HepG2 (cell line): ENCODE results near the gene TRIM27. TPM values are rescaled to one million over a fixed set of nuclear protein-coding genes. Genes with fewer than 3 reads are reported as not detected.

ENCODE experiments used
- ATAC-seq: fragments of 200-7000 bp; cut with Tn5 transposase; 3 replicates; pipeline ENCODE4 v1.9.1; 2020; ENCODE audit warnings: mild to moderate bottlenecking, moderate library complexity
- BruUV-seq: library from RNA; stranded (reverse); fragments of 400-500 nt; replicated peaks from 2 replicates; lab custom pipeline; 2021; lab: Mats Ljungman, UMichigan
- CTCF ChIA-PET: fragments of 300-600 bp; formaldehyde crosslinking; extraction: SDS; loops from one replicate; lab custom pipeline; 2021; ENCODE audit warnings: low total read pairs, inconsistent platforms, low intra/inter-chr PET ratio; lab: Yijun Ruan, JAX
- POLR2A ChIA-PET: fragments of 350-600 bp; sonication (Branson Sonifier 250); formaldehyde crosslinking; loops from one replicate; lab custom pipeline; 2020; ENCODE audit warnings: antibody characterized with exemption, inconsistent platforms; lab: Yijun Ruan, JAX
- DNase-seq: peaks from one replicate; pipeline ENCODE4 v3.0.0-alpha.2; 2015; ENCODE audit warnings: low spot score
- FAIRE-seq: peaks from 3 replicates; lab custom pipeline; 2011; peaks lifted over from hg19 to GRCh38; lab: Jason Lieb, UNC
- H2AFZ ChIP-seq: one replicate; pipeline ENCODE4 v1.6.1; 2011; ENCODE audit warnings: low read length, inconsistent platforms
- H3K27ac ChIP-seq: fragments of 300-600 bp; 3 replicates; pipeline ENCODE4 v1.8.0; 2011; ENCODE audit warnings: mixed run types, mild to moderate bottlenecking, mixed read lengths, low read length, inconsistent platforms; ENCODE audit not compliant: insufficient read depth; ENCODE audit errors: extremely low read length
- H3K27me3 ChIP-seq, 2 experiments: fragments of 200-600 bp in 1 of 2; 2 replicates in 1 of 2; 3 replicates in 1 of 2; pipeline versions ENCODE4 v1.6.0 to v1.8.0; 2011; ENCODE audit warnings: low read length in 2 of 2, mild to moderate bottlenecking in 2 of 2, moderate library complexity in 2 of 2, inconsistent platforms in 1 of 2; ENCODE audit not compliant: insufficient read depth in 2 of 2, control insufficient read depth in 1 of 2
- H3K36me3 ChIP-seq, 2 experiments: fragments of 200-600 bp in 1 of 2; replicated peaks in 1 of 2; 2 replicates in 1 of 2; 3 replicates in 1 of 2; pipeline versions ENCODE4 v1.5.1 to v1.8.0; 2011; ENCODE audit warnings: low read length in 2 of 2, inconsistent platforms in 1 of 2; ENCODE audit not compliant: insufficient read depth in 2 of 2, control insufficient read depth in 1 of 2
- H3K4me1 ChIP-seq: 2 replicates; pipeline ENCODE4 v1.5.1; 2012; ENCODE audit warnings: low read length, inconsistent platforms; ENCODE audit not compliant: insufficient read depth
- H3K4me2 ChIP-seq: 2 replicates; pipeline ENCODE4 v1.6.0; 2011; ENCODE audit warnings: low read depth, low read length, inconsistent platforms
- H3K4me3 ChIP-seq, 3 experiments: fragments of 200-600 bp in 1 of 3; sonication (generic), shearing (Covaris generic) in 1 of 3; replicated peaks in 1 of 3; 2 replicates each; pipeline ENCODE4 v1.5.1; 2011 to 2016; ENCODE audit warnings: low read length in 3 of 3, inconsistent platforms in 2 of 3, low read depth in 2 of 3, mild to moderate bottlenecking in 2 of 3, control low read depth in 1 of 3, mixed read lengths in 1 of 3; ENCODE audit not compliant: insufficient read depth in 1 of 3
- H3K79me2 ChIP-seq: one replicate; pipeline ENCODE4 v1.6.1; 2011; ENCODE audit warnings: low read length, inconsistent platforms; ENCODE audit not compliant: insufficient read depth
- H3K9ac ChIP-seq: 2 replicates; pipeline ENCODE4 v1.6.0; 2011; ENCODE audit warnings: mild to moderate bottlenecking, low read depth, low read length, inconsistent platforms; ENCODE audit not compliant: insufficient read depth
- H3K9me3 ChIP-seq: 2 replicates; pipeline ENCODE4 v1.5.1; 2012; ENCODE audit warnings: mild to moderate bottlenecking, low read length
- H4K20me1 ChIP-seq: 2 replicates; pipeline ENCODE4 v1.6.0; 2011; ENCODE audit warnings: inconsistent platforms, mild to moderate bottlenecking, low read length, moderate library complexity; ENCODE audit not compliant: insufficient read depth
- EHMT2 ChIP-seq: fragments of 200-600 bp; sonication (generic); IDR thresholded peaks from 2 replicates; pipeline ENCODE4 v1.7.0; 2017; ENCODE audit warnings: antibody characterized with exemption, low read depth, low read length, borderline replicate concordance
- NONO ChIP-seq, 2 experiments: fragments of 450-650 bp in 1 of 2; sonication (generic) in 1 of 2; formaldehyde crosslinking in 1 of 2; IDR thresholded peaks in 1 of 2; conservative IDR thresholded peaks in 1 of 2; 2 replicates each; pipeline versions ENCODE4 v1.6.1 to v1.8.0; 2017 to 2022; ENCODE audit warnings: mild to moderate bottlenecking in 1 of 2, missing genetic modification reagents in 1 of 2, moderate library complexity in 1 of 2
- SP140L ChIP-seq: sonication (generic); formaldehyde crosslinking; IDR thresholded peaks from 2 replicates; pipeline ENCODE4 v1.4.0; 2020; ENCODE audit warnings: missing genetic modification reagents, borderline replicate concordance
- STAG1 ChIP-seq: sonication (generic); formaldehyde crosslinking; IDR thresholded peaks from 2 replicates; pipeline ENCODE4 v1.4.0; 2020; ENCODE audit warnings: missing genetic modification reagents
- ZNF749 ChIP-seq: sonication (generic); formaldehyde crosslinking; IDR thresholded peaks from 2 replicates; pipeline ENCODE4 v1.8.0; 2022; ENCODE audit warnings: mild to moderate bottlenecking, missing genetic modification reagents, moderate library complexity, borderline replicate concordance
- WGBS: methylation state at CpG from one replicate; pipeline ENCODE4 v1.1.6; 2017; ENCODE audit warnings: low lambda C conversion rate; 5-methylcytosine and 5-hydroxymethylcytosine counted together
- in situ Hi-C: cut with HindIII; loops from 2 replicates; pipeline ENCODE4 v1.10.0; 2017; ENCODE audit warnings: low pct_unique_long_range_greater_than_20kb; ENCODE audit not compliant: extremely low pct_ligation_motif_present
- intact Hi-C: fragments of 100-400 bp; cut with micrococcal nuclease; formaldehyde crosslinking; loops from one replicate; pipeline ENCODE4 v1.10.0; 2022; ENCODE audit not compliant: unreplicated experiment
- polyA plus RNA-seq, 8 experiments: library from polyadenylated mRNA; depleted of rRNA in 3 of 8; stranded (reverse) in 7 of 8; unstranded in 1 of 8; fragments of >200 nt; fragmentation: Illumina TruSeq in 4 of 8; extraction: Trizol in 4 of 8; gene quantifications; 2 replicates each; pipeline versions ENCODE4 v1.2.1 to v1.2.3, GENCODE V29; 2011 to 2016; ENCODE audit warnings: low read depth in 4 of 8, missing spikeins in 1 of 8, mixed read lengths in 1 of 8; ENCODE audit not compliant: insufficient read depth in 1 of 8
- total RNA-seq, 5 experiments: library from RNA; depleted of rRNA; stranded (reverse); fragments of >200 nt; fragmentation: Illumina TruSeq; extraction: Trizol; gene quantifications; 2 replicates each; pipeline ENCODE4 v1.2.3, GENCODE V29; 2016; ENCODE audit warnings: low read depth in 1 of 5

The TRIM27 gene
- total and polyA plus RNA-seq, 2 of the 13 experiments (the other 11 are each of a cell fraction or from before 2014, with no cell fraction given): 88.6 to 112 TPM

DNA sequence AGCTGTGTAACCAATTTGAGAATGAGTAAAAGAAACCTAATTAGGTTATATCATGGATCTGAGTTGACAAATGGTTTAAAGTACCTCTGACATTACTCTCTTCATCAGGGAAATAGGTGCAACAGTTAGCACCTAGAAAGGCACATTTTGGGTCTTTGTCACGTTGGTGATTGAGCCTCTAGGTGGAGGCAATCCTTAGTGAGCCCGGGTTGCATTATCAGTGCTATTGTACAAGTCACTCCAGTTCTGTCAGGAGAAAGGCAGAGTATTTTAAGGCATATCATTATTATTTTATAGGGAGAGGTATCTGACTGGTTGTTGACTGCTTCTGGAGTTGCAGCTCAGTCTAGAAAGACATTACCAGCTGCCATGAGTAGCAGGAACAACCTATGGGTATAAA is 54.9 kb downstream of the TRIM27 start:
- ATAC-seq (no peak), FAIRE-seq (no peak), DNase-seq (no peak)
- Histone ChIP-seq H2AFZ (no peak overlapping the region), H3K9ac (no peak overlapping the region), H3K4me1 (peaks cover 35% of the 10 kb centered on the region), H3K79me2 (no peaks in the 10 kb centered on the region), H3K4me2 (no peak overlapping the region), H3K4me3 (no peak overlapping the region), H3K36me3 (no peaks in the 10 kb centered on the region), H3K9me3 (no peaks in the 10 kb centered on the region), H4K20me1 (no peaks in the 10 kb centered on the region), H3K27me3 (no peaks in the 10 kb centered on the region; a peak in 1 of 5 replicates), H3K27ac (no peak overlapping the region)
- no TSS peak for BruUV-seq
- intact Hi-C loops (no loop called here), in situ Hi-C loops (loop anchor here (10.0 kb wide), 1 partner anchor 146 kb away; no protein-coding TSS in a partner anchor)
- 15% methylated on average over 2 of the region's 2 CpGs for WGBS
- TF ChIP-seq STAG1: peak; percentile 27; the same call in 1 of the 2 replicates
- no peak for TF ChIP-seq SP140L (CRISPR knock-in tag)
- ChIA-PET CTCF (no interaction called here), POLR2A (interaction anchor here (1.7 kb wide), 1 partner anchor 27 kb away, joined by 4 read pairs; no protein-coding TSS in a partner anchor)

DNA sequence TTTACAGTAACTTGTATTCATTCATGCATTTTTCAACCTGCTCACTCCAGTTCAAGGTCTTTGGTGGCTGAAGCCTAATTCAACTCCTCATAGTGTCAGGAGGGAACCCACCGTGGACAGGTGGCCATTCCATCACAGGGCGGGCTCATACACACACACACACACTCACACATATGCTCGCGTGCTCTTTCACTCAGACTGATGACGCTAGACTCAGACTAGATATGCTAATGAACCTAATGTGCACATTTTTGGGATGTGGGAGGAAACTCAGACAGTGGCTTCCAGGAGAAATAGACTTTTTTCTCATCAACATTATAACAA is 56.7 kb downstream of the TRIM27 start:
- in situ Hi-C loops: loop anchor here (10.0 kb wide), 1 partner anchor 148 kb away; no protein-coding TSS in a partner anchor
- CTCF ChIA-PET: no interaction called here
- H3K9me3 ChIP-seq: no peaks in the 10 kb centered on the region
- WGBS: 68% methylated on average over 5 of the region's 5 CpGs
- H3K36me3 ChIP-seq: no peaks in the 10 kb centered on the region
- no TSS peak for BruUV-seq
- intact Hi-C loops: loop anchor here (2.0 kb wide), 1 partner anchor 30 kb away; no protein-coding TSS in a partner anchor
- H3K4me2 ChIP-seq: peak overlapping the region; percentile 77
- peak; percentile 11 for ATAC-seq
- H3K4me1 ChIP-seq: peaks cover 44% of the 10 kb centered on the region
- no peaks in the 10 kb centered on the region for H4K20me1 ChIP-seq
- TF ChIP-seq ZNF749 (CRISPR knock-in tag): 0 out of 2 replicates have a peak, but pooled peaks have one; percentile 1
- no peak for TF ChIP-seq EHMT2
- TF ChIP-seq NONO (IDR thresholded peaks at IDR 0.05): no peak
- 0 out of 2 replicates have a peak, but pooled peaks have one; percentile 7 for TF ChIP-seq NONO (CRISPR knock-in tag; conservative IDR thresholded peaks at IDR 0.05)
- H3K9ac ChIP-seq: peak overlapping the region; percentile 72; the same call in 1 of the 2 replicates
- no peaks in the 10 kb centered on the region; a peak in 2 of 5 replicates for H3K27me3 ChIP-seq
- DNase-seq: no peak
- POLR2A ChIA-PET: interaction anchor here (1.3 to 3.0 kb wide), 10 partner anchors 10 to 974 kb away, joined by 4 to 44 read pairs (median 15); partner anchors contain the start of gene TRIM27
- H3K79me2 ChIP-seq: no peaks in the 10 kb centered on the region
- no peak for FAIRE-seq
- H2AFZ ChIP-seq: peak overlapping the region; percentile 1
- H3K27ac ChIP-seq: peak overlapping the region; percentile 69
- peak overlapping the region; percentile 65 to 81 (median 79) for H3K4me3 ChIP-seq
